Measurements from ENCODE around the gene B4GALT3.

Gene B4GALT3

GRCh38 chr1:161168906-161169305 lies 8.4 kb downstream of the B4GALT3 start:
- peaks cover 21 to 27% of the 10 kb centered on the region in 2 experiments for H3K4me1 ChIP-seq (ENCODE audit: control insufficient read depth in 1 of 2, insufficient read depth in 1 of 2, low read depth in 1 of 2, low read length in 1 of 2)
- H3K4me3 ChIP-seq (ENCODE audit: low read depth in 1 of 2, low read length in 1 of 2): no peak overlapping the region
- no peak for TF ChIP-seq CTCF (IDR thresholded peaks at IDR 0.05)
- no peak overlapping the region for H3K27ac ChIP-seq
- no peaks in the 10 kb centered on the region for H3K27me3 ChIP-seq
- H3K36me3 ChIP-seq: peaks cover 42% of the 10 kb centered on the region
- no peaks in the 10 kb centered on the region for H3K9me3 ChIP-seq

DNA sequence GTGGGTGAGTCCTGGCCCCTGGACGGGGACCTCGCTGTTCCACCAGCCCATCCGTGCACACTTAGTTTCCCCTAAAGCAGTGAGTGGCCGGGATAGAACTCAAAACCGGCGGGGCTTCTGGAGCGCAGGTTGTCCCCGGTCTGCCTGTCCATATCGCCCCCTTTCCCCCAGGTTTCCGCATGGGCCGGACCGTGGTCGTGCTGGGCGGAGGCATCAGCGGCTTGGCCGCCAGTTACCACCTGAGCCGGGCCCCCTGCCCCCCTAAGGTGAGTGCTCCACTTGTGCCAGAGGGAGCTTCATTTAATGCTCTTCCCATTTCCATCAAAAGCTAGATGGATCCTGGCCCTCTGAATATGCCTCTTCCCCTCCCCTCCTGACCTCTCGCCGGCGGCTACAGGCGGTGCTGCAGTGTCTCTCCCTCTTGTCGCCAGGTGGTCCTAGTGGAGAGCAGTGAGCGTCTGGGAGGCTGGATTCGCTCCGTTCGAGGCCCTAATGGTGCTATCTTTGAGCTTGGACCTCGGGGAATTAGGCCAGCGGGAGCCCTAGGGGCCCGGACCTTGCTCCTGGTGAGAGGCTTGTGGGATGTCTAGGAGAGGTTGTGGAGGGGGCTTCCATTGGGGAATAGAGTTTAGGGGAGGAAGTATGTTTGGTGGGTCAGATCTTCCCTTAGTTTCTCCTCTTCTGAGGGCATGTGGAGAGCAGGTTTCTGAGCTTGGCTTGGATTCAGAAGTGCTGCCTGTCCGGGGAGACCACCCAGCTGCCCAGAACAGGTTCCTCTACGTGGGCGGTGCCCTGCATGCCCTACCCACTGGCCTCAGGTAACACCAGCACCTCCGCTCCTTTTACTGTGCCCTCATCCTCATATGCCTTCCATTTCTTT lies 10.4 kb downstream of the B4GALT3 start:
- peak overlapping the region; percentile 75 to 84 for H3K4me3 ChIP-seq (ENCODE audit: low read depth in 1 of 2, low read length in 1 of 2)
- H3K9me3 ChIP-seq: no peaks in the 10 kb centered on the region
- peaks cover 37% of the 10 kb centered on the region for H3K36me3 ChIP-seq
- no peak for TF ChIP-seq CTCF (IDR thresholded peaks at IDR 0.05)
- H3K4me1 ChIP-seq (ENCODE audit: control insufficient read depth in 1 of 2, insufficient read depth in 1 of 2, low read depth in 1 of 2, low read length in 1 of 2): peaks cover 21 to 27% of the 10 kb centered on the region in 2 experiments
- H3K27ac ChIP-seq: peak overlapping the region; percentile 94
- H3K27me3 ChIP-seq: no peaks in the 10 kb centered on the region

- H3K4me1 ChIP-seq (ENCODE audit: control insufficient read depth in 1 of 2, insufficient read depth in 1 of 2, low read depth in 1 of 2, low read length in 1 of 2): peaks cover 21 to 27% of the 10 kb centered on the region in 2 experiments
- no peaks in the 10 kb centered on the region for H3K27me3 ChIP-seq
- H3K9me3 ChIP-seq: no peaks in the 10 kb centered on the region
- H3K27ac ChIP-seq: peak within 1 kb of the TSS; percentile 94
- H3K36me3 ChIP-seq: peaks cover 28% of the 10 kb centered on the region
- TF ChIP-seq CTCF (IDR thresholded peaks at IDR 0.05): peak; percentile 59
- peak within 1 kb of the TSS; percentile 75 to 84 for H3K4me3 ChIP-seq (ENCODE audit: low read depth in 1 of 2, low read length in 1 of 2)
These were observed 11.3 kb downstream of the B4GALT3 start, which contains the start of gene PPOX for GRCh38 chr1:161165742-161166668. TSS of gene PPOX (plus strand) at chr1:161166426. CDS start at chr1:161166848, 422 bp downstream.

GRCh38 chr1:161164901-161165610 lies 12.3 kb downstream of the B4GALT3 start:
- H3K4me3 ChIP-seq (ENCODE audit: low read depth in 1 of 2, low read length in 1 of 2): peak overlapping the region; percentile 75 to 84
- peaks cover 23 to 31% of the 10 kb centered on the region in 2 experiments for H3K4me1 ChIP-seq (ENCODE audit: control insufficient read depth in 1 of 2, insufficient read depth in 1 of 2, low read depth in 1 of 2, low read length in 1 of 2)
- peaks cover 19% of the 10 kb centered on the region for H3K36me3 ChIP-seq
- H3K9me3 ChIP-seq: no peaks in the 10 kb centered on the region
- TF ChIP-seq CTCF (IDR thresholded peaks at IDR 0.05): no peak
- peak overlapping the region; percentile 94 for H3K27ac ChIP-seq
- H3K27me3 ChIP-seq: no peaks in the 10 kb centered on the region

- H3K9me3 ChIP-seq: no peaks in the 10 kb centered on the region
- H3K4me3 ChIP-seq (ENCODE audit: low read depth in 1 of 2, low read length in 1 of 2): no peak overlapping the region
- H3K36me3 ChIP-seq: peaks cover 13% of the 10 kb centered on the region
- peaks cover 30 to 39% of the 10 kb centered on the region in 2 experiments for H3K4me1 ChIP-seq (ENCODE audit: control insufficient read depth in 1 of 2, insufficient read depth in 1 of 2, low read depth in 1 of 2, low read length in 1 of 2)
- no peaks in the 10 kb centered on the region for H3K27me3 ChIP-seq
- TF ChIP-seq CTCF (IDR thresholded peaks at IDR 0.05): no peak
- no peak overlapping the region for H3K27ac ChIP-seq
These were observed 13.5 kb downstream of the B4GALT3 start for GRCh38 chr1:161163793-161164192.
